Measurements from ENCODE around the gene NKD1.

DNA sequence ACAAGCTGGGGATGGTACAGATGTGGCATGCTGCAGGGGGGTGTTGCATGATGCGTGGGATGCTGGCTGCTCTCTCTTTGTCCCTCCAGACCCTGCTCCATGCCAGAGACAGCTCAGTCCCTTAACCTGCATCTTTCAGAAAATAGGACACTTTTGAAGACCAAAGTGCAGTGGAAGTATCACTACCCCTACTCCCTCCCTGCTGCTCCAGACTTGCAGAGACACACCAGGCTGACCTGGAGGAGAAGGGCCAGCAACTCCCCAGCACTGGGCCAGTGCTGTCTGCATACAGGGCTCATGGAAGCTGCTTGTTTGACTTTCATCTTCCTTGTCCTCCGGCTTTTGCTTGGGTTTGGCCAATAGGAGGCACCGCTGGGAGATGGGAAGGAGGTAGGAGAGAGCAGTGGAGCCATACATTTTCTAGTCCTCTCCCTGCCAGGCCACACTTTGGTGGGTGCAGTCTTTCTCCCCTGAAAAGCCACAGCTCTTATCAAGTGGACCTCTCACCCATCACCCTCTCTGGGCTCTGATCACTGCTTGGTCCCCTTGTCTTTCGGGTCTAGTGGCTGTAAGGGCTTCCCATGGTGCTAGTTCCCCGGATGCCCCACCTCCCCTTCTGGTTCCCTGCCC, 46.1 kb upstream of the NKD1 start:
- TF ChIP-seq POLR2AphosphoS5 (IDR thresholded peaks at IDR 0.05; ENCODE audit: low read depth, low read length) (no peak), TAF1 (IDR thresholded peaks at IDR 0.05; ENCODE audit: borderline replicate concordance, insufficient read depth, low read length) (no peak), SIN3A (IDR thresholded peaks at IDR 0.05; ENCODE audit: borderline replicate concordance, insufficient read depth, low read length) (no peak)
- TF ChIP-seq, protein P1, sequence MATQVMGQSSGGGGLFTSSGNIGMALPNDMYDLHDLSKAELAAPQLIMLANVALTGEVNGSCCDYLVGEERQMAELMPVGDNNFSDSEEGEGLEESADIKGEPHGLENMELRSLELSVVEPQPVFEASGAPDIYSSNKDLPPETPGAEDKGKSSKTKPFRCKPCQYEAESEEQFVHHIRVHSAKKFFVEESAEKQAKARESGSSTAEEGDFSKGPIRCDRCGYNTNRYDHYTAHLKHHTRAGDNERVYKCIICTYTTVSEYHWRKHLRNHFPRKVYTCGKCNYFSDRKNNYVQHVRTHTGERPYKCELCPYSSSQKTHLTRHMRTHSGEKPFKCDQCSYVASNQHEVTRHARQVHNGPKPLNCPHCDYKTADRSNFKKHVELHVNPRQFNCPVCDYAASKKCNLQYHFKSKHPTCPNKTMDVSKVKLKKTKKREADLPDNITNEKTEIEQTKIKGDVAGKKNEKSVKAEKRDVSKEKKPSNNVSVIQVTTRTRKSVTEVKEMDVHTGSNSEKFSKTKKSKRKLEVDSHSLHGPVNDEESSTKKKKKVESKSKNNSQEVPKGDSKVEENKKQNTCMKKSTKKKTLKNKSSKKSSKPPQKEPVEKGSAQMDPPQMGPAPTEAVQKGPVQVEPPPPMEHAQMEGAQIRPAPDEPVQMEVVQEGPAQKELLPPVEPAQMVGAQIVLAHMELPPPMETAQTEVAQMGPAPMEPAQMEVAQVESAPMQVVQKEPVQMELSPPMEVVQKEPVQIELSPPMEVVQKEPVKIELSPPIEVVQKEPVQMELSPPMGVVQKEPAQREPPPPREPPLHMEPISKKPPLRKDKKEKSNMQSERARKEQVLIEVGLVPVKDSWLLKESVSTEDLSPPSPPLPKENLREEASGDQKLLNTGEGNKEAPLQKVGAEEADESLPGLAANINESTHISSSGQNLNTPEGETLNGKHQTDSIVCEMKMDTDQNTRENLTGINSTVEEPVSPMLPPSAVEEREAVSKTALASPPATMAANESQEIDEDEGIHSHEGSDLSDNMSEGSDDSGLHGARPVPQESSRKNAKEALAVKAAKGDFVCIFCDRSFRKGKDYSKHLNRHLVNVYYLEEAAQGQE (IDR thresholded peaks at IDR 0.05; ENCODE audit: insufficient read depth in 1 of 2, low read depth in 2 of 2, low read length in 2 of 2): no peak
